Measurements from ENCODE around the gene FBXL14.
"Not testable (repeated sequence)": the region's sequence is repeated elsewhere in the genome, so short reads cannot be mapped to it uniquely, and the experiment has no call there.

FBXL14 gene

DNA sequence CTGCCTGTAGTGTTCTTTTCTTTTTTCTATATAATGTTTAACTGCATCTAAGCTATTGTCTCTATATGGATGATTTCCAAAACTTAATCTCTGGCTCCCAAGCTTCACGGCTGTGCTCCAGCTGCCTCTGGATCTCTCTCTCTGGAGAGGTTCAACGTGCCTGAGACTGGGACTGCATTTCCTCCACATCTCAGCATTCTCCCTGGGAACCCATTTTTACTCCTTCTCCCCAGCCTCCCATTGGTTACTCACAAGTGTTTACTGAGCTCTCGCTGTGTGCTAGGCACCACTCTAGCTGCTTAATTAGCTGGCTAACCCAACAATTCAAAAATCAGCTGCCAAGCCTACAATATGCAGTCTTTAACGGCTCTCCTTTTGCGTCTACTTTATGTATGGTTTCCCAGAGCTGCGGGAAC, 34.7 kb downstream of the FBXL14 start:
- H3K27ac ChIP-seq: peak overlapping the region; percentile 18; the same call in 1 of the 2 replicates
- peaks cover 14% of the 10 kb centered on the region for H4K20me1 ChIP-seq (ENCODE audit: insufficient read depth)
- peaks cover 97% of the 10 kb centered on the region for H3K4me1 ChIP-seq (ENCODE audit: low read depth, poor library complexity, severe bottlenecking)
- no peak overlapping the region for H3K4me3 ChIP-seq (IDR thresholded peaks at IDR 0.05; ENCODE audit: insufficient read depth, low read depth, low read length)
- no peak overlapping the region for H3K4me2 ChIP-seq
- peaks cover 99% of the 10 kb centered on the region for H3K79me2 ChIP-seq (ENCODE audit: insufficient read depth, low read depth)
- H3K9ac ChIP-seq: no peak overlapping the region
- H2AFZ ChIP-seq (ENCODE audit: low read depth): no peak overlapping the region
- no peaks in the 10 kb centered on the region for H3K27me3 ChIP-seq (ENCODE audit: insufficient read depth, low read depth)
- TF ChIP-seq, protein P1, sequence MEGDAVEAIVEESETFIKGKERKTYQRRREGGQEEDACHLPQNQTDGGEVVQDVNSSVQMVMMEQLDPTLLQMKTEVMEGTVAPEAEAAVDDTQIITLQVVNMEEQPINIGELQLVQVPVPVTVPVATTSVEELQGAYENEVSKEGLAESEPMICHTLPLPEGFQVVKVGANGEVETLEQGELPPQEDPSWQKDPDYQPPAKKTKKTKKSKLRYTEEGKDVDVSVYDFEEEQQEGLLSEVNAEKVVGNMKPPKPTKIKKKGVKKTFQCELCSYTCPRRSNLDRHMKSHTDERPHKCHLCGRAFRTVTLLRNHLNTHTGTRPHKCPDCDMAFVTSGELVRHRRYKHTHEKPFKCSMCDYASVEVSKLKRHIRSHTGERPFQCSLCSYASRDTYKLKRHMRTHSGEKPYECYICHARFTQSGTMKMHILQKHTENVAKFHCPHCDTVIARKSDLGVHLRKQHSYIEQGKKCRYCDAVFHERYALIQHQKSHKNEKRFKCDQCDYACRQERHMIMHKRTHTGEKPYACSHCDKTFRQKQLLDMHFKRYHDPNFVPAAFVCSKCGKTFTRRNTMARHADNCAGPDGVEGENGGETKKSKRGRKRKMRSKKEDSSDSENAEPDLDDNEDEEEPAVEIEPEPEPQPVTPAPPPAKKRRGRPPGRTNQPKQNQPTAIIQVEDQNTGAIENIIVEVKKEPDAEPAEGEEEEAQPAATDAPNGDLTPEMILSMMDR (conservative IDR thresholded peaks at IDR 0.05; ENCODE audit: low read depth, low read length): no peak
- 0 out of 2 replicates have a peak, but pooled peaks cover 6% of the 10 kb centered on the region for H3K36me3 ChIP-seq (ENCODE audit: insufficient read depth)

DNA sequence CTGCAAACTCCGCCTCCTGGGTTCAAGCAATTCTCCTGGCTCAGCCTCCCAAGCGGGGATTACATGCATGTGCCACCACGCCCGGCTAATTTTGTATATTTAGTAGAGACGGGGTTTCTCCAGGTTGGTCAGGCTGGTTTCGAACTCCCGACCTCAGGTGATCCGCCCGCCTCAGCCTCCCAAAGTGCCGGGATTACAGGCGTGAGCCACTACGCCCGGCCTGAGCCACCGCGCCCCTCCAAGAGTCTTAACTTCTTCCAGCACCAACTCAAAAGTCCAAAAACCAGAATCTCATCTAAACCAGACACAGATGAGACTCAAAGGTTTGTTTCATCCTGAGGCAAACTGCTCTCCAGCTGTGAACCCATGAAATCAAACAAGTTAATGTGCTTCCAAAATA, 36.3 kb downstream of the FBXL14 start:
- not testable (repeated sequence) for H3K9ac ChIP-seq; H3K36me3 ChIP-seq (ENCODE audit: insufficient read depth); H2AFZ ChIP-seq (ENCODE audit: low read depth); H3K27me3 ChIP-seq (ENCODE audit: insufficient read depth, low read depth); H3K4me3 ChIP-seq (IDR thresholded peaks at IDR 0.05; ENCODE audit: insufficient read depth, low read depth, low read length)
- Histone ChIP-seq H3K4me2 (peak overlapping the region; percentile 22; the same call in 1 of the 2 replicates), H3K27ac (peak overlapping the region; percentile 25; the same call in 1 of the 2 replicates), H3K79me2 (ENCODE audit: insufficient read depth, low read depth) (peaks cover 96% of the 10 kb centered on the region), H3K4me1 (ENCODE audit: low read depth, poor library complexity, severe bottlenecking) (peaks cover 96% of the 10 kb centered on the region), H4K20me1 (ENCODE audit: insufficient read depth) (peaks cover 12% of the 10 kb centered on the region)

DNA sequence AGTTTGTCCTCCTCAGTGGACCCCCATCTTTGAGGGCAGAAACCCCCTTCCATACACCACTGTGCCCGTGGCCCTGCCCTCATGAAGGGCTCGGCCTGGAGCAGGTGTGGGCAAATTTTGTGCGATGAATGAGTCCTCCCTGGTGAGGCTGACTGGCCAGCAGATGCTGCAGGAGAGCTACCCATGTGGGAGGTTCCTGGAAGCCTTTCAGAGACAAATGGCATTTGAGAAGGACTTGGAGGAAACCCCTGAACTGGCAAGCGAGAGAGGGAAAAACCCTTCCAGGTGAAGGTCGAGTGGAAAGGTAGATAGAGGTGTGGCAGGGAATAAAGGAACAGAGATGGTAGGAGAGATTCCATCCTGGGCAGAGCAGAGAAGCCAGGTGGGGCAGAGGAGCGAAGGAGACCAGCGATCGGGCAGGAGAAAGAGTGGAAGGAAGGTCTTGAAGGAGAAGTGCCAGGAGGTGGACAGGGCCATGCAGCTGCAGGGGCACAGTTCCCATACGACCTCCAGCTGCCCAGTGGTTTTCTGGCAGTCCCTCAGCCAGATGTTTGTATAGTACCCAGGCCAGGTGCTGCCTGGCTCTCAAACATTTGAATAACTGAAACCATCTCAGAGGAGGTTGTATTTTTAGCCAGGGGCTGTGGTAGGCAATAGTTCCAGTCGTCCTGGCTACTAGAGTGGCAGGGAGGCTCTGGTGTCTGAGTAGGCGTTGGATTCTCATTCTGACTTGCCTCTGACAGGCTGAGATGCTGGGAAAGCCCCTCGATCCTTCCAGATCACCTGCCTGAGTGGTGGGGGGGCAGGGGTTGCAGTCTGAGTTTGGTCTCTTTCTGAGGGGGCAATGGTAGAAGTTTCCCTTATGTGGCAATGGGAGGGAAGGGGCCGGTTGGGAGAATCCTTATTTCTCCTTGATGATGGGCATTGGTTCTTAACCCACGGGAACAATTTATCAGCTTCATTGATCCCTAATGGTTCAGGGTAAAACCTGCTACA, 40.1 kb downstream of the FBXL14 start:
- Histone ChIP-seq H4K20me1 (ENCODE audit: insufficient read depth) (peaks cover 10% of the 10 kb centered on the region; the same call in 1 of the 2 replicates), H3K4me1 (ENCODE audit: low read depth, poor library complexity, severe bottlenecking) (peaks cover 88% of the 10 kb centered on the region), H3K4me3 (IDR thresholded peaks at IDR 0.05; ENCODE audit: insufficient read depth, low read depth, low read length) (no peak overlapping the region), H3K79me2 (ENCODE audit: insufficient read depth, low read depth) (peaks cover 97% of the 10 kb centered on the region), H3K36me3 (ENCODE audit: insufficient read depth) (peaks cover 6% of the 10 kb centered on the region; the same call in 1 of the 2 replicates), H3K27ac (peak overlapping the region; percentile 85), H3K9ac (peak overlapping the region; percentile 49), H3K27me3 (ENCODE audit: insufficient read depth, low read depth) (no peaks in the 10 kb centered on the region), H3K4me2 (peak overlapping the region; percentile 95), H2AFZ (ENCODE audit: low read depth) (no peak overlapping the region)
- TF ChIP-seq, protein P1 (conservative IDR thresholded peaks at IDR 0.05; ENCODE audit: low read depth, low read length): no peak

DNA sequence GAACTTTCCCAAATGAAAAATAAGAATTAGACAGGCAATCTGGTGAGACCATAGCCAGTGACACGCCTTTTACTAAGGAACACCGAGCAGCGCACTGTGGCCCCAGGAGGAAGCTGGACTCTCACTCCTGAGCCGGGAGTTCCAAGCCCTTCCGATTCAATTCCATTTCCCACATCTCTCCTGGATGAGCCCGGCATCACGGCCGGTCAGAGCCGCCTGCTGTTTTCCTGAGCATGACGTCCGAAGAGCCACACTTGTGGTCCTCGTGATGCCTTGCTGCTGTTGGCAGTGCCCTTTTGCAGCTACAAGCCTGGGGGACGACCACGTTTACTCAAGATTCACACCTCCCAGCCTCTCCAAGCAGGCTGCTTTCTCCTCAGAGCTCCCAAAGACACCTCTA, 40.8 kb downstream of the FBXL14 start:
- Histone ChIP-seq H3K27ac (peak overlapping the region; percentile 85), H3K4me3 (IDR thresholded peaks at IDR 0.05; ENCODE audit: insufficient read depth, low read depth, low read length) (no peak overlapping the region), H3K9ac (peak overlapping the region; percentile 49; the same call in 1 of the 2 replicates), H3K27me3 (ENCODE audit: insufficient read depth, low read depth) (no peaks in the 10 kb centered on the region), H3K4me1 (ENCODE audit: low read depth, poor library complexity, severe bottlenecking) (peaks cover 86% of the 10 kb centered on the region), H3K4me2 (peak overlapping the region; percentile 95), H4K20me1 (ENCODE audit: insufficient read depth) (peaks cover 10% of the 10 kb centered on the region; the same call in 1 of the 2 replicates), H2AFZ (ENCODE audit: low read depth) (no peak overlapping the region), H3K36me3 (ENCODE audit: insufficient read depth) (peaks cover 6% of the 10 kb centered on the region; the same call in 1 of the 2 replicates), H3K79me2 (ENCODE audit: insufficient read depth, low read depth) (peaks cover 97% of the 10 kb centered on the region)
- TF ChIP-seq, protein P1 (conservative IDR thresholded peaks at IDR 0.05; ENCODE audit: low read depth, low read length): no peak
